ENCODE data around the gene SCAP. TPM values are rescaled to one million over a fixed set of nuclear protein-coding genes. Genes with fewer than 3 reads are reported as not detected.

The SCAP gene
- total and polyA plus RNA-seq, 10 donors, result 17.8 to 116 (median 91.9) TPM

- WGBS, 5 donors, result 80 to 95% (median 81%) methylated on average over 6 to 12 of the region's 12 CpGs
- Histone ChIP-seq H3K4me1 (peaks cover 0 to 9% (median 0%) of the 10 kb centered on the region in 6 donors), H3K4me3 (no peak overlapping the region), H3K27me3 (replicated peaks in 1 of 7) (no peaks in the 10 kb centered on the region), H3K9me3 (no peaks in the 10 kb centered on the region), H3K36me3 (peaks cover 0 to 98% (median 89%) of the 10 kb centered on the region in 6 donors), H3K27ac (no peak overlapping the region)
- intact Hi-C loops (cut with DNase I; ENCODE audit: low total_unique reads), result no loop called here
- DNase-seq, result no peak
- TF ChIP-seq POLR2AphosphoS5 (IDR thresholded peaks at IDR 0.05), result no peak
- no peak for TF ChIP-seq CTCF (IDR thresholded peaks at IDR 0.05 in 8 of 11, conservative IDR thresholded peaks at IDR 0.05 in 3 of 11)
- no peak for TF ChIP-seq POLR2A (IDR thresholded peaks at IDR 0.05)
Measured at GRCh38 chr3:47412842-47413520, 62.8 kb downstream of the SCAP start.

GRCh38 chr3:47412453-47412756, 63.3 kb downstream of the SCAP start:
- intact Hi-C loops (cut with DNase I; ENCODE audit: low total_unique reads), result no loop called here
- no peak for TF ChIP-seq POLR2A (IDR thresholded peaks at IDR 0.05)
- no peak for TF ChIP-seq CTCF (IDR thresholded peaks at IDR 0.05 in 8 of 11, conservative IDR thresholded peaks at IDR 0.05 in 3 of 11)
- peak in 2 of 3 donors; percentile 7 to 22 for TF ChIP-seq POLR2AphosphoS5 (IDR thresholded peaks at IDR 0.05)

GRCh38 chr3:47411696-47412452, 63.9 kb downstream of the SCAP start:
- peaks cover 0 to 11% (median 0%) of the 10 kb centered on the region in 6 donors for H3K4me1 ChIP-seq
- no peak overlapping the region for H3K4me3 ChIP-seq
- H3K9me3 ChIP-seq, result no peaks in the 10 kb centered on the region
- H3K27ac ChIP-seq, result no peak overlapping the region
- H3K36me3 ChIP-seq, result peaks cover 0 to 99% (median 92%) of the 10 kb centered on the region in 6 donors
- H3K27me3 ChIP-seq (replicated peaks in 1 of 7), result no peaks in the 10 kb centered on the region
- TF ChIP-seq POLR2AphosphoS5 (IDR thresholded peaks at IDR 0.05) (peak in 2 of 3 donors; percentile 14 to 60), CTCF (IDR thresholded peaks at IDR 0.05 in 8 of 11, conservative IDR thresholded peaks at IDR 0.05 in 3 of 11) (no peak), POLR2A (IDR thresholded peaks at IDR 0.05) (no peak)
- intact Hi-C loops (cut with DNase I; ENCODE audit: low total_unique reads), result no loop called here
- DNase-seq, result no peak
- WGBS, 5 donors, result 91 to 94% (median 93%) methylated on average over 17 to 24 of the region's 24 CpGs

More at GRCh38 chr3:47412453-47412756, 63.3 kb downstream of the SCAP start:
- Histone ChIP-seq H3K27ac (no peak overlapping the region), H3K4me3 (no peak overlapping the region), H3K4me1 (peaks cover 0 to 9% (median 0%) of the 10 kb centered on the region in 6 donors), H3K9me3 (no peaks in the 10 kb centered on the region), H3K36me3 (peaks cover 0 to 99% (median 92%) of the 10 kb centered on the region in 6 donors), H3K27me3 (replicated peaks in 1 of 7) (no peaks in the 10 kb centered on the region)
- DNase-seq, result no peak
- 82 to 93% (median 88%) methylated on average over 3 to 5 of the region's 5 CpGs for WGBS, 5 donors

Data from spleen (tissue), 11 donors.